ENCODE results near the gene TRAFD1.

TRAFD1 gene

GRCh38 chr12:112115259-112116045, 9.9 kb upstream of the TRAFD1 start:
- peak overlapping the region in 1 of 2 experiments; percentile 78 for H3K27ac ChIP-seq (ENCODE audit: insufficient read depth in 1 of 2, low read depth in 1 of 2, low read length in 2 of 2, poor library complexity in 1 of 2, severe bottlenecking in 2 of 2)
- POLR2A ChIA-PET = no interaction called here
- H3K4me1 ChIP-seq (ENCODE audit: control extremely low read depth in 1 of 4, control insufficient read depth in 4 of 4, insufficient read depth in 4 of 4, low read length in 3 of 4) = peaks cover 8 to 17% (median 14%) of the 10 kb centered on the region in 4 experiments
- H3K27me3 ChIP-seq (replicated peaks in 2 of 5; ENCODE audit: control insufficient read depth in 4 of 5, insufficient read depth in 5 of 5, low read length in 4 of 5) = no peaks in the 10 kb centered on the region
- no peak overlapping the region for H3K4me3 ChIP-seq (ENCODE audit: control insufficient read depth in 1 of 7, extremely low read depth in 1 of 7, insufficient read depth in 4 of 7, low read depth in 2 of 7, low read length in 6 of 7)
- no peaks in the 10 kb centered on the region for H3K9me3 ChIP-seq (ENCODE audit: control extremely low read depth in 1 of 5, control insufficient read depth in 4 of 5, insufficient read depth in 2 of 5, low read depth in 1 of 5, low read length in 4 of 5)
- CTCF ChIA-PET = interaction anchor here (1.3 to 1.4 kb wide), 3 partner anchors 8 to 14 kb away, joined by 4 to 6 read pairs (median 4); partner anchors contain the start of gene TRAFD1
- WGBS (ENCODE audit: insufficient coverage) = 93% methylated on average over 3 of the region's 6 CpGs
- H3K36me3 ChIP-seq (ENCODE audit: control insufficient read depth in 4 of 4, insufficient read depth in 4 of 4, low read length in 3 of 4) = no peaks in the 10 kb centered on the region
- no peak for DNase-seq

GRCh38 chr12:112116232-112117060, 8.9 kb upstream of the TRAFD1 start:
- ChIA-PET CTCF (interaction anchor here (1.3 to 1.4 kb wide), 3 partner anchors 9 to 13 kb away, joined by 4 to 6 read pairs (median 4); partner anchors contain the start of gene TRAFD1), POLR2A (interaction anchor here (1.0 kb wide), 1 partner anchor 9 kb away, joined by 5 read pairs; the partner anchor contains the start of gene TRAFD1)
- Histone ChIP-seq H3K27ac (ENCODE audit: insufficient read depth in 1 of 2, low read depth in 1 of 2, low read length in 2 of 2, poor library complexity in 1 of 2, severe bottlenecking in 2 of 2) (peak overlapping the region; percentile 33 to 78), H3K27me3 (replicated peaks in 2 of 5; ENCODE audit: control insufficient read depth in 4 of 5, insufficient read depth in 5 of 5, low read length in 4 of 5) (no peaks in the 10 kb centered on the region), H3K9me3 (ENCODE audit: control extremely low read depth in 1 of 5, control insufficient read depth in 4 of 5, insufficient read depth in 2 of 5, low read depth in 1 of 5, low read length in 4 of 5) (no peaks in the 10 kb centered on the region), H3K4me3 (ENCODE audit: control insufficient read depth in 1 of 7, extremely low read depth in 1 of 7, insufficient read depth in 4 of 7, low read depth in 2 of 7, low read length in 6 of 7) (peak overlapping the region in 4 of 7 experiments; percentile 28 to 51 (median 39)), H3K36me3 (ENCODE audit: control insufficient read depth in 4 of 4, insufficient read depth in 4 of 4, low read length in 3 of 4) (no peaks in the 10 kb centered on the region), H3K4me1 (ENCODE audit: control extremely low read depth in 1 of 4, control insufficient read depth in 4 of 4, insufficient read depth in 4 of 4, low read length in 3 of 4) (peaks cover 8 to 17% (median 14%) of the 10 kb centered on the region in 4 experiments)
- 17% methylated on average over 5 of the region's 7 CpGs for WGBS (ENCODE audit: insufficient coverage)
- DNase-seq = peak; percentile 66 to 72 (median 66)

GRCh38 chr12:112117685-112118084, 7.7 kb upstream of the TRAFD1 start:
- POLR2A ChIA-PET = interaction anchor here (0.7 kb wide), 1 partner anchor 10 kb away, joined by 3 read pairs; no protein-coding TSS in a partner anchor
- no peaks in the 10 kb centered on the region for H3K27me3 ChIP-seq (replicated peaks in 2 of 5; ENCODE audit: control insufficient read depth in 4 of 5, insufficient read depth in 5 of 5, low read length in 4 of 5)
- H3K36me3 ChIP-seq (ENCODE audit: control insufficient read depth in 4 of 4, insufficient read depth in 4 of 4, low read length in 3 of 4) = no peaks in the 10 kb centered on the region
- 100% methylated on average over 4 of the region's 8 CpGs for WGBS (ENCODE audit: insufficient coverage)
- H3K9me3 ChIP-seq (ENCODE audit: control extremely low read depth in 1 of 5, control insufficient read depth in 4 of 5, insufficient read depth in 2 of 5, low read depth in 1 of 5, low read length in 4 of 5) = no peaks in the 10 kb centered on the region
- peak overlapping the region in 1 of 2 experiments; percentile 78 for H3K27ac ChIP-seq (ENCODE audit: insufficient read depth in 1 of 2, low read depth in 1 of 2, low read length in 2 of 2, poor library complexity in 1 of 2, severe bottlenecking in 2 of 2)
- DNase-seq = no peak
- no peak overlapping the region for H3K4me3 ChIP-seq (ENCODE audit: control insufficient read depth in 1 of 7, extremely low read depth in 1 of 7, insufficient read depth in 4 of 7, low read depth in 2 of 7, low read length in 6 of 7)
- CTCF ChIA-PET = no interaction called here
- H3K4me1 ChIP-seq (ENCODE audit: control extremely low read depth in 1 of 4, control insufficient read depth in 4 of 4, insufficient read depth in 4 of 4, low read length in 3 of 4) = peaks cover 8 to 17% (median 14%) of the 10 kb centered on the region in 4 experiments

GRCh38 chr12:112121780-112122565, 3.4 kb upstream of the TRAFD1 start:
- ChIA-PET CTCF (interaction anchor here (1.0 kb wide), 1 partner anchor 16 kb away, joined by 4 read pairs; no protein-coding TSS in a partner anchor), POLR2A (no interaction called here)
- no peak for DNase-seq
- Histone ChIP-seq H3K9me3 (ENCODE audit: control extremely low read depth in 1 of 5, control insufficient read depth in 4 of 5, insufficient read depth in 2 of 5, low read depth in 1 of 5, low read length in 4 of 5) (no peaks in the 10 kb centered on the region), H3K4me3 (ENCODE audit: control insufficient read depth in 1 of 7, extremely low read depth in 1 of 7, insufficient read depth in 4 of 7, low read depth in 2 of 7, low read length in 6 of 7) (no peak overlapping the region), H3K4me1 (ENCODE audit: control extremely low read depth in 1 of 4, control insufficient read depth in 4 of 4, insufficient read depth in 4 of 4, low read length in 3 of 4) (peaks cover 12 to 24% (median 18%) of the 10 kb centered on the region in 4 experiments), H3K36me3 (ENCODE audit: control insufficient read depth in 4 of 4, insufficient read depth in 4 of 4, low read length in 3 of 4) (no peaks in the 10 kb centered on the region), H3K27ac (ENCODE audit: insufficient read depth in 1 of 2, low read depth in 1 of 2, low read length in 2 of 2, poor library complexity in 1 of 2, severe bottlenecking in 2 of 2) (no peak overlapping the region), H3K27me3 (replicated peaks in 2 of 5; ENCODE audit: control insufficient read depth in 4 of 5, insufficient read depth in 5 of 5, low read length in 4 of 5) (no peaks in the 10 kb centered on the region)
- 98% methylated on average over 9 of the region's 11 CpGs for WGBS (ENCODE audit: insufficient coverage)

- H3K27me3 ChIP-seq (replicated peaks in 2 of 5; ENCODE audit: control insufficient read depth in 4 of 5, insufficient read depth in 5 of 5, low read length in 4 of 5) = no peaks in the 10 kb centered on the region
- WGBS (ENCODE audit: insufficient coverage) = 100% methylated on average over 6 of the region's 12 CpGs
- peaks cover 8 to 26% (median 17%) of the 10 kb centered on the region in 4 experiments for H3K4me1 ChIP-seq (ENCODE audit: control extremely low read depth in 1 of 4, control insufficient read depth in 4 of 4, insufficient read depth in 4 of 4, low read length in 3 of 4)
- CTCF ChIA-PET = interaction anchor here (1.0 kb wide), 1 partner anchor 17 kb away, joined by 4 read pairs; no protein-coding TSS in a partner anchor
- POLR2A ChIA-PET = no interaction called here
- no peak for DNase-seq
- no peak overlapping the region for H3K27ac ChIP-seq (ENCODE audit: insufficient read depth in 1 of 2, low read depth in 1 of 2, low read length in 2 of 2, poor library complexity in 1 of 2, severe bottlenecking in 2 of 2)
- H3K9me3 ChIP-seq (ENCODE audit: control extremely low read depth in 1 of 5, control insufficient read depth in 4 of 5, insufficient read depth in 2 of 5, low read depth in 1 of 5, low read length in 4 of 5) = no peaks in the 10 kb centered on the region
- no peaks in the 10 kb centered on the region for H3K36me3 ChIP-seq (ENCODE audit: control insufficient read depth in 4 of 4, insufficient read depth in 4 of 4, low read length in 3 of 4)
- H3K4me3 ChIP-seq (ENCODE audit: control insufficient read depth in 1 of 7, extremely low read depth in 1 of 7, insufficient read depth in 4 of 7, low read depth in 2 of 7, low read length in 6 of 7) = no peak overlapping the region
These were observed 2.3 kb upstream of the TRAFD1 start for GRCh38 chr12:112122823-112123690.

- Histone ChIP-seq H3K27ac (ENCODE audit: insufficient read depth in 1 of 2, low read depth in 1 of 2, low read length in 2 of 2, poor library complexity in 1 of 2, severe bottlenecking in 2 of 2) (peak overlapping the region in 1 of 2 experiments; percentile 67), H3K9me3 (ENCODE audit: control extremely low read depth in 1 of 5, control insufficient read depth in 4 of 5, insufficient read depth in 2 of 5, low read depth in 1 of 5, low read length in 4 of 5) (no peaks in the 10 kb centered on the region), H3K4me3 (ENCODE audit: control insufficient read depth in 1 of 7, extremely low read depth in 1 of 7, insufficient read depth in 4 of 7, low read depth in 2 of 7, low read length in 6 of 7) (peak overlapping the region in 1 of 7 experiments; percentile 80), H3K27me3 (replicated peaks in 2 of 5; ENCODE audit: control insufficient read depth in 4 of 5, insufficient read depth in 5 of 5, low read length in 4 of 5) (no peaks in the 10 kb centered on the region), H3K4me1 (ENCODE audit: control extremely low read depth in 1 of 4, control insufficient read depth in 4 of 4, insufficient read depth in 4 of 4, low read length in 3 of 4) (peaks cover 15 to 39% (median 28%) of the 10 kb centered on the region in 4 experiments), H3K36me3 (ENCODE audit: control insufficient read depth in 4 of 4, insufficient read depth in 4 of 4, low read length in 3 of 4) (no peaks in the 10 kb centered on the region)
- DNase-seq = no peak
- POLR2A ChIA-PET = interaction anchor here (0.6 to 1.5 kb wide), 4 partner anchors 8 to 706 kb away, joined by 4 to 5 read pairs (median 4); no protein-coding TSS in a partner anchor
- CTCF ChIA-PET = interaction anchor here (1.0 to 2.0 kb wide), 3 partner anchors 9 to 13 kb away, joined by 4 to 8 read pairs (median 4); no protein-coding TSS in a partner anchor
- no CpG with 5 or more reads among the region's 1 CpG for WGBS (ENCODE audit: insufficient coverage)
These were observed 476 bp upstream of the TRAFD1 start for GRCh38 chr12:112124918-112125249.
